Measurements from ENCODE around the gene SESN1. TPM values are rescaled to one million over a fixed set of nuclear protein-coding genes. Genes with fewer than 3 reads are reported as not detected.

The SESN1 gene
- total RNA-seq, 1 donor from 2014 or later, result 27.3 TPM

DNA sequence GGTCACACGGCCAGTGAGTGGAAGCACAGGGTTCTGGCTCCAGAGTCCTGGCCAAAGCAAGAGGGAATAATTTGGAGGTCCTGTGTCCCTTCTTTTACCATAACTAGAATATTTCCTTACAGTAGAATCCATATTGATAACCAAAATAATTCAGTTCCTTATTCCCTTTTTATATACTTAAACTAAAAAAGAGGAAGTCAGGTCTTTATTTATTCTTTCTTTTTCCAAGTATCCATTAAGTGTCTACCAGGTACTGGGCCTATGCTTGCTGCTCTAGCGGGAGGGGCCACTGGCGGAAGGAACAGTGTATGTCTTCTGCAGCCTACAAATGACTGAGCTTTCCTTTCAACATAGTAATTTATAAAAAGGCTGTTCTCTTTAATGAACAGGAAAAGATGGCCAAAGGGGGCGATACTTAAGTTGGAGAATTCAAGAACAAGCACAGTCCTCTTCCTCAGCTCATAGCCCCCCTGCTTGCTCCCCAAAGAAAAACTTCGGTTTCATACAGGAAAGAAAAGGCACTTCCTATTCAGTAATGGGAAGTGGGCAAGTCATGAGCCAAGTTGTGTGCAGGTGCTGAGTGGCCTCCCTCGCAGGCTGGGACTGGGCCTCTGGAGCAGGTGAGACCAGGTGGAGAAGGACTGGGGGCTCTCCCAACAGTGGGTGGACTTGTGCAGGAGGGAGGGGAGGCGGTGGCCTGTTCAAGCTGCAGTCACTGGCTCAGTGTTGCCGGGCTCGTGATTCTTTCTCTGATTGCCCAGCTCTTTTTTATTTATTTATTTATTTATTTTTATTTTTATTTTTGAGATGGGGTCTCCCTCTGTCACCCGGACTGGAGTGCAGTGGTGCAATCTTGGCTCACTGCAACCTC lies 135.5 kb downstream of the SESN1 start:
- Mint-ChIP-seq H3K27ac (ENCODE audit: unreplicated experiment) (no peak overlapping the region), H3K4me1 (ENCODE audit: low read depth, unreplicated experiment) (no peaks in the 10 kb centered on the region), H3K4me3 (ENCODE audit: unreplicated experiment) (no peak overlapping the region), H3K27me3 (ENCODE audit: low read depth, unreplicated experiment) (no peaks in the 10 kb centered on the region), H3K9me3 (ENCODE audit: unreplicated experiment) (no peaks in the 10 kb centered on the region), H3K36me3 (ENCODE audit: low read depth, unreplicated experiment) (peaks cover 2% of the 10 kb centered on the region)
- Histone ChIP-seq H3K4me1 (ENCODE audit: insufficient read depth, low read length) (no peaks in the 10 kb centered on the region), H3K79me2 (ENCODE audit: insufficient read depth, low read length) (no peaks in the 10 kb centered on the region), H4K20me1 (ENCODE audit: insufficient read depth, low read length) (no peaks in the 10 kb centered on the region), H3K9me3 (ENCODE audit: insufficient read depth, low read depth, low read length) (no peaks in the 10 kb centered on the region), H2AFZ (ENCODE audit: low read depth, low read length) (no peak overlapping the region), H3K4me3 (ENCODE audit: insufficient read depth, low read depth, low read length) (no peak overlapping the region), H3K27me3 (ENCODE audit: insufficient read depth, low read length) (no peaks in the 10 kb centered on the region), H3K27ac (ENCODE audit: low read depth, low read length) (no peak overlapping the region), H3K4me2 (ENCODE audit: low read length) (no peak overlapping the region), H3K9ac (ENCODE audit: low read length) (no peak overlapping the region), H3K36me3 (ENCODE audit: insufficient read depth, low read length) (no peaks in the 10 kb centered on the region)
- FAIRE-seq (no peak), DNase-seq (ENCODE audit: low read depth) (no peak)
- TF ChIP-seq EZH2 (IDR thresholded peaks at IDR 0.05; ENCODE audit: insufficient read depth, low read length), result no peak
- TF ChIP-seq, protein P1, sequence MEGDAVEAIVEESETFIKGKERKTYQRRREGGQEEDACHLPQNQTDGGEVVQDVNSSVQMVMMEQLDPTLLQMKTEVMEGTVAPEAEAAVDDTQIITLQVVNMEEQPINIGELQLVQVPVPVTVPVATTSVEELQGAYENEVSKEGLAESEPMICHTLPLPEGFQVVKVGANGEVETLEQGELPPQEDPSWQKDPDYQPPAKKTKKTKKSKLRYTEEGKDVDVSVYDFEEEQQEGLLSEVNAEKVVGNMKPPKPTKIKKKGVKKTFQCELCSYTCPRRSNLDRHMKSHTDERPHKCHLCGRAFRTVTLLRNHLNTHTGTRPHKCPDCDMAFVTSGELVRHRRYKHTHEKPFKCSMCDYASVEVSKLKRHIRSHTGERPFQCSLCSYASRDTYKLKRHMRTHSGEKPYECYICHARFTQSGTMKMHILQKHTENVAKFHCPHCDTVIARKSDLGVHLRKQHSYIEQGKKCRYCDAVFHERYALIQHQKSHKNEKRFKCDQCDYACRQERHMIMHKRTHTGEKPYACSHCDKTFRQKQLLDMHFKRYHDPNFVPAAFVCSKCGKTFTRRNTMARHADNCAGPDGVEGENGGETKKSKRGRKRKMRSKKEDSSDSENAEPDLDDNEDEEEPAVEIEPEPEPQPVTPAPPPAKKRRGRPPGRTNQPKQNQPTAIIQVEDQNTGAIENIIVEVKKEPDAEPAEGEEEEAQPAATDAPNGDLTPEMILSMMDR (IDR thresholded peaks at IDR 0.05; ENCODE audit: insufficient read depth, low read depth, low read length), result no peak

DNA sequence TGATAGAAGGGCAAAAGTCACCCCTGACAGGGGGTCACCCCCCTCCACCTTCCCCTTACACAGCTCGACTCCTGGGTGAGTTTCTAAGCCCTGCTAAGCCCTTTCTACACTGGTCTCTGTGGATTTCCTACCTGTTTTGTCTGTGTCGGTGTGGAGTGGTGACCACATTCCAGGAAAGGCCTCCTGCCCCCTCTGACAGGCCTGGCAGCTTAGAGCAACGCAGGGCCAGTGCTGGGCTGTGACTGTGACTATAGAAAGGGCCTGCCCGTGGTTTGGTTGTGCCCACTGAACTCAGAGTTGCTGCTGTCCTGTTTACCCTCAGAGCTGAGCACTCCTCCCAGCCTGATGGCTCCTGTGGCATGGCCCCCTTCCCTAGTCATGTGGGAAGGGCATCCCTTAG lies 137.4 kb downstream of the SESN1 start:
- Mint-ChIP-seq H3K4me1 (ENCODE audit: low read depth, unreplicated experiment) (no peaks in the 10 kb centered on the region), H3K9me3 (ENCODE audit: unreplicated experiment) (no peaks in the 10 kb centered on the region), H3K4me3 (ENCODE audit: unreplicated experiment) (no peak overlapping the region), H3K27ac (ENCODE audit: unreplicated experiment) (no peak overlapping the region), H3K27me3 (ENCODE audit: low read depth, unreplicated experiment) (peaks cover 5% of the 10 kb centered on the region), H3K36me3 (ENCODE audit: low read depth, unreplicated experiment) (peaks cover 1% of the 10 kb centered on the region)
- no peak overlapping the region for H2AFZ ChIP-seq (ENCODE audit: low read depth, low read length)
- H3K79me2 ChIP-seq (ENCODE audit: insufficient read depth, low read length), result no peaks in the 10 kb centered on the region
- H3K9ac ChIP-seq (ENCODE audit: low read length), result no peak overlapping the region
- H3K4me3 ChIP-seq (ENCODE audit: insufficient read depth, low read depth, low read length), result no peak overlapping the region
- no peaks in the 10 kb centered on the region for H3K4me1 ChIP-seq (ENCODE audit: insufficient read depth, low read length)
- FAIRE-seq (no peak), DNase-seq (ENCODE audit: low read depth) (no peak)
- no peaks in the 10 kb centered on the region for H3K27me3 ChIP-seq (ENCODE audit: insufficient read depth, low read length)
- TF ChIP-seq, protein P1 (IDR thresholded peaks at IDR 0.05; ENCODE audit: insufficient read depth, low read depth, low read length), result no peak
- TF ChIP-seq EZH2 (IDR thresholded peaks at IDR 0.05; ENCODE audit: insufficient read depth, low read length), result no peak
- H3K9me3 ChIP-seq (ENCODE audit: insufficient read depth, low read depth, low read length), result no peaks in the 10 kb centered on the region
- no peaks in the 10 kb centered on the region for H3K36me3 ChIP-seq (ENCODE audit: insufficient read depth, low read length)
- H4K20me1 ChIP-seq (ENCODE audit: insufficient read depth, low read length), result no peaks in the 10 kb centered on the region
- no peak overlapping the region for H3K4me2 ChIP-seq (ENCODE audit: low read length)
- H3K27ac ChIP-seq (ENCODE audit: low read depth, low read length), result no peak overlapping the region

Measured in astrocyte (in vitro differentiated cells and primary cell).